A673 (cell line): Measurements from ENCODE around the gene MAP7D3.
"Not testable (repeated sequence)": the region's sequence is repeated elsewhere in the genome, so short reads cannot be mapped to it uniquely, and the experiment has no call there.

Experiments used
- EZH2 ChIP-seq: fragments of 200-600 bp; sonication (generic); IDR thresholded peaks from 2 replicates; pipeline ENCODE4 v1.6.1; 2017; ENCODE audit warnings: borderline replicate concordance, low read depth, mild to moderate bottlenecking, mixed read lengths, antibody characterized with exemption, low read length; ENCODE audit not compliant: poor library complexity, severe bottlenecking
- TF ChIP-seq, protein P1 (sequence below): fragments of 300-800, 200-600 bp; sonication (generic); conservative IDR thresholded peaks from 2 replicates; pipeline ENCODE4 v1.5.1; 2017; ENCODE audit warnings: low read depth, mild to moderate bottlenecking, antibody characterized with exemption, low read length, moderate library complexity, mixed read lengths

DNA sequence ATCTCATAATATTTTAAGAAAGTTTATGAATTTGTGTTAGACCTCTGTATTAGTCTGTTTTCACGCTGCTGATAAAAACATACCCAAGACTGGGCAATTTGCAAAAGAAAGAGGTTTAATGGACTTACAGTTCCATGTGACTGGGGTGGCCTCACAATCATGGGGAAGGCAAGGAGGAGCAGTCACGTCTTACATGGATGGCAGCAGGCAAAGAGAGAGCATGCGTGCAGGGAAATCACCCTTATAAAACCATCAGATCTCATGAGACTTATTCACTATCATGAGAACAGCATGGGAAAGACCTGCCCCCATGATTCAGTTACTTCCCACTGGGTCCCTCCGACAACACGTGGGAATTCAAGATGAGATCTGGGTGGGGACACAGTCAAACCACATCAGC, 35.2 kb upstream of the MAP7D3 start:
- TF ChIP-seq, protein P1, sequence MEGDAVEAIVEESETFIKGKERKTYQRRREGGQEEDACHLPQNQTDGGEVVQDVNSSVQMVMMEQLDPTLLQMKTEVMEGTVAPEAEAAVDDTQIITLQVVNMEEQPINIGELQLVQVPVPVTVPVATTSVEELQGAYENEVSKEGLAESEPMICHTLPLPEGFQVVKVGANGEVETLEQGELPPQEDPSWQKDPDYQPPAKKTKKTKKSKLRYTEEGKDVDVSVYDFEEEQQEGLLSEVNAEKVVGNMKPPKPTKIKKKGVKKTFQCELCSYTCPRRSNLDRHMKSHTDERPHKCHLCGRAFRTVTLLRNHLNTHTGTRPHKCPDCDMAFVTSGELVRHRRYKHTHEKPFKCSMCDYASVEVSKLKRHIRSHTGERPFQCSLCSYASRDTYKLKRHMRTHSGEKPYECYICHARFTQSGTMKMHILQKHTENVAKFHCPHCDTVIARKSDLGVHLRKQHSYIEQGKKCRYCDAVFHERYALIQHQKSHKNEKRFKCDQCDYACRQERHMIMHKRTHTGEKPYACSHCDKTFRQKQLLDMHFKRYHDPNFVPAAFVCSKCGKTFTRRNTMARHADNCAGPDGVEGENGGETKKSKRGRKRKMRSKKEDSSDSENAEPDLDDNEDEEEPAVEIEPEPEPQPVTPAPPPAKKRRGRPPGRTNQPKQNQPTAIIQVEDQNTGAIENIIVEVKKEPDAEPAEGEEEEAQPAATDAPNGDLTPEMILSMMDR = not testable (repeated sequence)
- not testable (repeated sequence) for TF ChIP-seq EZH2
